Measurements from ENCODE around the gene ALPK3. TPM values are rescaled to one million over a fixed set of nuclear protein-coding genes. Genes with fewer than 3 reads are reported as not detected.

The ALPK3 gene
- total and polyA plus RNA-seq, 9 of the 15 experiments (the other 6 are each of a cell fraction or from before 2014, with no cell fraction given), result 0.04 to 1.0 (median 0.07) TPM; not detected in 2

GRCh38 chr15:84826369-84826823 lies 9.2 kb downstream of the ALPK3 start (continued):
- peak; percentile 28; the same call in 1 of the 2 replicates for TF ChIP-seq DEAF1 (CRISPR knock-in tag; IDR thresholded peaks at IDR 0.05)
- no peak for TF ChIP-seq SMARCB1 (IDR thresholded peaks at IDR 0.05; ENCODE audit: insufficient read length, low read depth)
- TF ChIP-seq YY1 (IDR thresholded peaks at IDR 0.05; ENCODE audit: borderline replicate concordance in 1 of 3, control insufficient read depth in 1 of 3, extremely low read depth in 1 of 3, insufficient read depth in 3 of 3, insufficient read length in 1 of 3, insufficient replicate concordance in 2 of 3, low read depth in 1 of 3, low read length in 2 of 3), result no peak
- no peak for TF ChIP-seq EP400 (IDR thresholded peaks at IDR 0.05)
- TF ChIP-seq MECOM (CRISPR knock-in tag; IDR thresholded peaks at IDR 0.05), result no peak
- no peak for TF ChIP-seq CHCHD3 (CRISPR knock-in tag; IDR thresholded peaks at IDR 0.05)
- TF ChIP-seq ARID2 (IDR thresholded peaks at IDR 0.05), result peak; percentile 75; the same call in 1 of the 2 replicates
- TF ChIP-seq ZNF232 (CRISPR knock-in tag; IDR thresholded peaks at IDR 0.05), result no peak
- TF ChIP-seq CTCF (IDR thresholded peaks at IDR 0.05 in 2 of 3, conservative IDR thresholded peaks at IDR 0.05 in 1 of 3; ENCODE audit: insufficient read depth in 2 of 3, low read depth in 1 of 3, low read length in 3 of 3), result peak; percentile 88 to 89 (median 88)
- TF ChIP-seq OTX1 (CRISPR knock-in tag; IDR thresholded peaks at IDR 0.05), result no peak
- TF ChIP-seq NBN (IDR thresholded peaks at IDR 0.05; ENCODE audit: low read depth), result no peak
- no peak for TF ChIP-seq NKRF (IDR thresholded peaks at IDR 0.05; ENCODE audit: borderline replicate concordance)
- TF ChIP-seq HDAC6 (IDR thresholded peaks at IDR 0.05; ENCODE audit: low read depth, low read length), result no peak
- TF ChIP-seq ZFX (CRISPR knock-in tag; IDR thresholded peaks at IDR 0.05), result no peak
- TF ChIP-seq THAP7 (CRISPR knock-in tag; IDR thresholded peaks at IDR 0.05), result no peak
- no peak for TF ChIP-seq SREBF2 (CRISPR knock-in tag; IDR thresholded peaks at IDR 0.05)
- no peak for TF ChIP-seq RHOXF2B (CRISPR knock-in tag; conservative IDR thresholded peaks at IDR 0.05)

Data from K562 (cell line).